ENCODE results near the gene ATF7IP2.

- TF ChIP-seq CTCF (IDR thresholded peaks at IDR 0.05) (no peak), POLR2A (IDR thresholded peaks at IDR 0.05) (no peak)
Observed at GRCh38 chr16:10356870-10357842, 28.7 kb upstream of the ATF7IP2 start.

Measured in thyroid gland (tissue), 4 donors.